NCI-H1694 (cell line): ENCODE results near the gene ZNF507.
"Not testable (repeated sequence)": the region's sequence is repeated elsewhere in the genome, so short reads cannot be mapped to it uniquely, and the experiment has no call there.

ENCODE experiments used
- DNase-seq: peaks from one replicate; lab custom pipeline; 2025; lab: John Stamatoyannopoulos, UW

Gene ZNF507

DNA sequence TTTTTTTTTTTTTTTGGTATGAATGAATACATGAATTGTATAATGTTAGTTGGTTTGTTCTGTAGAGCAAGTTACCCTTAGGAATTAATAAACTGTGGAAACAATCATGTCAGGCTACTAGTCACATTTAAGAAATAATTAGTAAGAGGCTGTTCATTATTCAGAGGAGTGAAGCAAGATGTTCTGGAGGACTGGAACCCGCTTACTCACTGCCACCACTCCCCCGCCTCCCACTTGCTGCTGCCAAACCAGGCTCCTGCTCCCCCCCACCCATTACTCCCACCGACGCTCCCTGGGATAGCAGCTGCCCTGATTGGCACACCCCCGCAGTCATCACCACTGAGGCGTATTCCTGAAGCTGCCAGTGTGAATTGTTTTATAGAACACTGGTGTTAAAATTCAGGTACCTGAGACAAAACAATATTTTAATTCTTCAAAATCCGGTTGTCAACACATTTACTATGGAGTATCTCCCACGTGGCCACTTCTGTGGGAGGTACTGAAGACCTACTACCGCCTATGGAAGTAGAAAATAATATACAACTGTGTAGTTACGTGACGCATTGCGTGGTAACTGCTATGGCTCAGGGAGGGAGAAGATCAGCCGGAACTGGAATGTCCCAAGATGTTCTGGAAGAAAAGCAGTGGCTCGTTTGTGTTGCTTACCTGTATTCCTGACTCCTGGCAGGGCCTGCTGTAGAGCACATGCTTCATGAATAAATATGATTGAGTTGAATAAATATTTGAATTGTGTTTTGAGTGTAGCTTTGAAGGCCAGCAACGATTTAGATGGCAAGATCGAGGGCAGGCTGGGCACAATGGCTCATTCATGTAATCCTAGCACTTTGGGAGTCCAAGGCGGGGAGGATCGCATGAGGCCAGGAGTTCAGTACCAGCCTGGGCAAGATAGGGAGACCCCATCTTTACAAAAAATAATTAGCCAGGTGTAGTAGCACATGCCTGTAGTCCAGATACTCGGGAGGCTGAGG, 61.9 kb downstream of the ZNF507 start:
- peak; percentile 43 for DNase-seq

DNA sequence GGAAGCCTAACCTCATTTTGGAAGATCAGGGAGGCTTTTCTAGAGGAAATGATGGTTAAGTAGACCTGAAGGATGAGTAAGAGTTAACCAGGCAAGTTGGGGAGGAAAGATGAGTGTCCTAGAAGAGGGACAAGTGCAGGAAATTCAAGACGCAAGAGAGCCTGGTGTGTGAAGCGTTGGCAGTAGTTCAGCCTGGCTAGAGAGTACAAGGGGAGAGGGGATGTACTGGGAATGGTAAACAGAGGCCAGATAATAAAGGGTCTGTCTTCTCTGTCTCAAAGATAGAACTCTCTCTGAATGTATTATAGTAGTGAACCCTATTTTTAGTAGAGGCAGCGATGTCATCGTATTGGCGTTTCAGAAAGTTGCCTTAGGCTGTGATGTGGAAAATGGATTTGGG, 69.8 kb downstream of the ZNF507 start:
- no peak for DNase-seq

DNA sequence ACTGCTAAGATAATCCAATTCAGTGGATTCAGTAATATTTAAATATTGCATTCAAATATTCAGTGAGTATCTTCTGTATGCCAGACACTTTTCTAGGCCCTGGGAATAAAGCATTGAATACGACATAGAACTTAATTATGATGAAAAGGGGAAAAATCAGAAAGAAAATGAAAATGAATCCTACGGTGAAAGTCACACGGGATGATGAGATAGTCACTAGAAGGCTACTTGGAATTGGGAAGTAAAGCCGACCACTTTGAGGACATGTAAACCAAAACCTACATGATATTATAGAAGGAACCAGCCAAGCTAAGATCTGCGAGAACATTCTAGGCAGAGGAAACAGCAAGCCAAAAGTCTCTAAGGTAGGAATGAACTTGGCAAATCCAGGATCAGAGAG, 70.3 kb downstream of the ZNF507 start:
- DNase-seq, result no peak

DNA sequence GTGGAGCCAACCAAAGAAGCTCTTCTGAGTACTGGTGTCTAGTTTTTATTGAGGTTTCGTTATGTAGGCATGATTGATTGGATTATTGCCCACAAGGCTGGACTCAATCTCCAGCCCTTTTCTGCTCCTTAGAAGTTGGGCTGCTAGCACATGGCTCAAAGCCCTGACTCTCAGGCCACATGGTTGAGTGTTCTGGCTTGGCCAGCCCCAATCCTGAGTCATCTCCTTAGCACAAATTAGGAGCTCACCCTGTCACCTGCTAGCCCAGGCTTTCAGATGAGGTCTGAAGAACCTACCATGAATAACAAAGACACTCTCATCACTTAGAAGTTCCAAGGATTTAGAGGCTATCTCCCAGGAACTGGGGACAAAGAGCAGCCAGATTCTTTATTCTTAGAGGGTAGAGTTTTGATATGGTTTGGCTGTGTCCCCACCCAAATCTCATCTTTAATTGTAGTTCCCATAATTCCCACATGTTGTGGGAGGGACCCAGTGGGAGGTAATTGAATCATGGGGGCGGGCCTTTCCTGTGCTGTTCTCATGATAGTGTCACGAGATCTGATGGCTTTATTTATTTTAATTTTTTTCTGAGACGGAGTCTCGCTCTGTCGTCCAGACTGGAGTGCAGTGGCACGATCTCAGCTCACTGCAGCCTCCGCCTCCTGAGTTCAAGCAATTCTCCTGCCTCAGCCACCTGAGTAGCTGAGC, 71.5 kb downstream of the ZNF507 start:
- no peak for DNase-seq

DNA sequence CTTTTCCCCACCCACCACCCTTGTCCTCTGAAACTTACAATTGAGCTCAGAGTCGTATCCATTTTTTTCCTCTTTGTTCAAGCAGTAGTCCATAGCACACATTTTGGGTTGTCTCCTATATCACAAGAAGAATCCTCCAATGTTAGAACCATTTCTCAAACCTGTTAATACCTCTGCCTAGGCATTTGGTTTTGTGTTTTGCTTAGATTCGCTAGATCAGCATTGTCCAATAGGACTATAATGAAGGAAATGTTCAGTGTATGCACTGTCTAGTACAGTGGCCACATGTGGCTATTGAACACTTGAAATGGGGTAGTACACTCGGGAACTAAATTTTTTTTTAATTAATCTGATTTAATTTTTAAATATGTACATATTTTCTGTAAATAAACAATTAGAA, 72.7 kb downstream of the ZNF507 start:
- DNase-seq, result no peak

DNA sequence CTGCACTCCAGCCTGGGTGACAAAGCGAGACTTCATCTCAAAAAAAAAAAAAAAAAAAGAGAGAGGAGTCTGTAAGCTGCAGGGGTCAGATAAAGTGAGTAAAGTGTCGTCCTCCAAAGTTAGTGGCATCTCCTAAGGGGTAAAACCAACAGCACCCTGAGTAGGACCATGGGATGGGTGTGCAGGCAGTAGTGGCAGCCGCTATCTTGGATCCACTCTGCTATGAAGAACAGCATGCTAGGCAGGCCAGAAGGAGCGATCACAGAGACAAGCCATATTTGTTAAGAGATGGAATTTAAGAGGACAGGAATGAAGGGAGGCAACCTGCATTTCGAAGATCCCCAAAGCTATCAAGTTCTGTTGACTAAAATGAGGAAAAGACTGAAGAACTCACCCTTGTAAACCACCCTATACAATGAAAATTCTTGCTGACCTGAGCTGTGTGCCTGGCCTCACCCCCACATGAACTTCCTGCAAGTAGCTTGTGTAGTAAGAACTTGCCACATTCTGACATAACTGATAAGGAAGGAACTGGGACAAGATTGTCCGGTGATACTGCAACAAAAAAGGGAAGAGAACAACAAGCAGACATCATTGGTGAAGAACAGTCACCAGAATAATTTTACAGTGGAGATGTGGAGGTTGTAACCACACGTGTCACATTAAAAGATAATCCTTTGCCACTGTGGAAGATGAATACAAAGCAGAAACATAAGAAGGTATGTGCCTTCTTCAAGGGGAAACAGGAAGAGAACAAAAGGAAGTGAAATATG, 76.4 kb downstream of the ZNF507 start:
- DNase-seq, result no peak

DNA sequence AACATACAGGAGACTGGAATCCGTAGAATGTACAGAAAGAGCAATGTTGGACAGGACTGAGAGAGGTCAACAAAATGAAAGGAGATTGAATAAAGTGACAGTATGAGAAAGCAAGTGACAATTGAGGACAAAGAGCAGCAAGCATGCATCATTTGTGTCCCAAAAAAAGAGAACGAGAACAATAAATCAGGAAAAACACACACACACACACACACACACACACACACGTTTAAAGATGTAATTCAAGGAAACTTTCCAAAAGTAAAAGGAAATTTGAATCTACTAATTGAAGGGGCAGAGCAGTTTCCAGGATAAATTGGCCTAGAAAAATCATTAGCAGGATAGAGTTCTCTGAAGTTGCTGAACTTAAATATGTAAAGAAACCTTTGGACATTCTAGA, 77.0 kb downstream of the ZNF507 start:
- no peak for DNase-seq

DNA sequence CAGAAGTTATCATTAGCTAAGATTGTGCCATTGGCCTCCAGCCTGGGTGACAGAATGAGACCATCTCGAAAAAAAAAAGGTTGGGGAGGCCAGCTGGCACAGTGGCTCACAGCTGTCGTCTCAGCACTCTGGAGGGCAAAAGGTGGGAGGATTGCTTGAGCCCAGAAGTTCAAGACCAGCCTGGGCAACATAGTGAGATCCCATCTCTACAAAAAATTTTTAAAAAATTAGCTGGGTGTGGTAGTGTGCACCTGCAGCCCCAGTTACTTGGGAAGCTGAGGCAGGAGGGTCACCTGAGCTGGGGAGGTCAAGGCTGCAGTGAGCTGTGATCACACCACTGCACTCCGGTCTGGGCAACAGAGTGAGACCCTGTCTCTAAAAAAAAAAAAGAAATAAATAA, 78.5 kb downstream of the ZNF507 start:
- DNase-seq, result not testable (repeated sequence)

DNA sequence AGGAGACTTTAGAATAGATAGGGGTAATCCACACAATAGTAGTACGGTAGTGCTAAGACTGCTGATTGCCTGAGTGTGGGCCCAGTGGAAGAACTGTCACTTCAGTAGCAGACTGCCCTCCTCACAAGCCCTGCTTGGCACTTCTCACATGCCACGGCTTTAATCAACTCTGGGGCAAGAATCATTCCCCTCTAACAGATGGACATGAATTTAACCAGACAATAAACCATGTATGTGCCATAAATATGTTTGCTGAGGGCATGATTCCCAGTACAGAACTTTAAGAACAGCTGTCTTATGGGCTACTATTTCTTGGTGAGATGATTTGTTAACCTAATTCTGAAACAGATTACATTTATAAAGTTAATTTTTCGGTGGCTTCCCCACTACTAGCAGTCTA, 82.1 kb downstream of the ZNF507 start:
- DNase-seq, result peak; percentile 90

DNA sequence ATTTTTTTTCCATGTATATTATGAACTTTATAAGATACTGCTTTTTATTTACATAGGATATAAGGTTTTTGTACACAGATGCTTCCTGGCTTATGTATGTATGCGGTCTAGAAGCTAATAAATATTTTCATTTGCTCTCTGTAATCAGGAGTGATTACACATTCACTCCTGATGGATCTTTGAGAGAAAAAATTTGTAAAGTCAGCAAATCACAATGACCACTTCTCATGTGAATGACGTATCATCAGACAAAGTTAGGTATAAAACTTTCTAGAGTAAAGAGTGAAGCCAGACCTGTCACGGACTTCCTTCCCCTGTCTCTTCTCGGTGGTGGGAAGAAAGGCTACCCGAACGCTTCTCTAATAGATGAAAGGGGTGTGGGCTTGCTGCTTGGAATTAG, 91.3 kb downstream of the ZNF507 start:
- DNase-seq, result no peak

DNA sequence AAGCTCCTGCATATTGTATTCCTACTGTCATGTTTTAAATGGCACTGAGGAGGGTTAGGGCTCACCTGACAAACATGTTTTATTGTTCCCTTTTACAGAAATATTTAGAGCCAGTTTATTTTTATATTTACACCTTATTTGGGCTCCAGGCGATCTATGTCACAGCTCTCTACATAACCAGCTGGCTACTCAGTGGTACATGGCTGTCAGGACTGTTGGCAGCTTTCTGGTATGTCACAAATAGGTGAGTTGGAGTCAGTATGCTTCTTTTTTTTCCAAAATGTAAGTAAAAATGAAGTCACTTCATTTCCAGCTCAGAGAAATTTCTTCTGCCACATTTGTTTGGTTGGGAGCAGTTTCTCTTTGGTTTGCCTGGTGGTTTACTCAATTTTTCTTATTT, 91.7 kb downstream of the ZNF507 start:
- no peak for DNase-seq
